DOHH2 (cell line): ENCODE measurements around the gene NTF4.

Experiments used
- H3F3A ChIP-seq: fragments of 200-600 bp; sonication (generic), shearing (Covaris generic); 2 replicates; pipeline ENCODE4 v1.6.0; 2016; ENCODE audit warnings: antibody characterized with exemption, mild to moderate bottlenecking; ENCODE audit not compliant: control insufficient read depth, insufficient read depth
- H3K27ac ChIP-seq: fragments of 200-600 bp; sonication (generic); 2 replicates; pipeline ENCODE4 v1.5.1; 2014; ENCODE audit warnings: low read depth, mild to moderate bottlenecking, low read length, moderate library complexity
- H3K27me3 ChIP-seq: fragments of 200-600 bp; sonication (generic); 2 replicates; pipeline ENCODE4 v1.6.1; 2014; ENCODE audit warnings: mild to moderate bottlenecking, low read length, mixed read lengths; ENCODE audit not compliant: control insufficient read depth
- H3K36me3 ChIP-seq: fragments of 200-600 bp; sonication (generic); 2 replicates; pipeline ENCODE4 v1.6.1; 2014; ENCODE audit warnings: mild to moderate bottlenecking, low read length, moderate library complexity, mixed read lengths; ENCODE audit not compliant: control insufficient read depth
- H3K4me1 ChIP-seq: fragments of 200-600 bp; sonication (generic); 2 replicates; pipeline ENCODE4 v1.6.1; 2014; ENCODE audit warnings: mild to moderate bottlenecking, low read length, mixed read lengths; ENCODE audit not compliant: control insufficient read depth
- H3K4me2 ChIP-seq: fragments of 200-600 bp; sonication (generic); 2 replicates; pipeline ENCODE4 v1.6.0; 2014; ENCODE audit warnings: mild to moderate bottlenecking, low read length, moderate library complexity
- H3K4me3 ChIP-seq: fragments of 200-600 bp; sonication (generic); 2 replicates; pipeline ENCODE4 v1.5.1; 2014; ENCODE audit warnings: mild to moderate bottlenecking, low read length, mixed read lengths
- H3K79me2 ChIP-seq: fragments of 200-600 bp; sonication (generic); 2 replicates; pipeline ENCODE4 v1.6.1; 2014; ENCODE audit warnings: mild to moderate bottlenecking, low read length, mixed read lengths; ENCODE audit not compliant: control insufficient read depth
- H3K9me2 ChIP-seq: fragments of 200-600 bp; sonication (generic); replicated peaks from 2 replicates; pipeline ENCODE4 v1.6.1; 2014; ENCODE audit warnings: mild to moderate bottlenecking, low read length, mixed read lengths; ENCODE audit not compliant: control insufficient read depth
- H3K9me3 ChIP-seq: fragments of 200-600 bp; sonication (generic); 2 replicates; pipeline ENCODE4 v1.6.1; 2014; ENCODE audit warnings: antibody characterized with exemption, low read length, mixed read lengths; ENCODE audit not compliant: control insufficient read depth, insufficient read depth
- H4K20me1 ChIP-seq: fragments of 200-600 bp; sonication (generic); 2 replicates; pipeline ENCODE4 v1.6.0; 2014; ENCODE audit warnings: low read depth, mild to moderate bottlenecking, antibody characterized with exemption, low read length, moderate library complexity; ENCODE audit not compliant: control insufficient read depth, insufficient read depth
- EZH2phosphoT487 ChIP-seq: fragments of 200-600 bp; sonication (generic); IDR thresholded peaks from 2 replicates; pipeline ENCODE4 v1.6.1; 2017; ENCODE audit warnings: borderline replicate concordance, mild to moderate bottlenecking, antibody characterized with exemption, low read length, moderate library complexity, mixed read lengths
- TF ChIP-seq, protein P1 (sequence below): fragments of 200-600 bp; sonication (generic); IDR thresholded peaks from one replicate; pipeline ENCODE4 v1.5.1; 2014; ENCODE audit warnings: antibody characterized with exemption, mild to moderate bottlenecking, low read depth, low read length; ENCODE audit not compliant: poor library complexity, severe bottlenecking

The NTF4 gene, protein sequence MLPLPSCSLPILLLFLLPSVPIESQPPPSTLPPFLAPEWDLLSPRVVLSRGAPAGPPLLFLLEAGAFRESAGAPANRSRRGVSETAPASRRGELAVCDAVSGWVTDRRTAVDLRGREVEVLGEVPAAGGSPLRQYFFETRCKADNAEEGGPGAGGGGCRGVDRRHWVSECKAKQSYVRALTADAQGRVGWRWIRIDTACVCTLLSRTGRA

DNA sequence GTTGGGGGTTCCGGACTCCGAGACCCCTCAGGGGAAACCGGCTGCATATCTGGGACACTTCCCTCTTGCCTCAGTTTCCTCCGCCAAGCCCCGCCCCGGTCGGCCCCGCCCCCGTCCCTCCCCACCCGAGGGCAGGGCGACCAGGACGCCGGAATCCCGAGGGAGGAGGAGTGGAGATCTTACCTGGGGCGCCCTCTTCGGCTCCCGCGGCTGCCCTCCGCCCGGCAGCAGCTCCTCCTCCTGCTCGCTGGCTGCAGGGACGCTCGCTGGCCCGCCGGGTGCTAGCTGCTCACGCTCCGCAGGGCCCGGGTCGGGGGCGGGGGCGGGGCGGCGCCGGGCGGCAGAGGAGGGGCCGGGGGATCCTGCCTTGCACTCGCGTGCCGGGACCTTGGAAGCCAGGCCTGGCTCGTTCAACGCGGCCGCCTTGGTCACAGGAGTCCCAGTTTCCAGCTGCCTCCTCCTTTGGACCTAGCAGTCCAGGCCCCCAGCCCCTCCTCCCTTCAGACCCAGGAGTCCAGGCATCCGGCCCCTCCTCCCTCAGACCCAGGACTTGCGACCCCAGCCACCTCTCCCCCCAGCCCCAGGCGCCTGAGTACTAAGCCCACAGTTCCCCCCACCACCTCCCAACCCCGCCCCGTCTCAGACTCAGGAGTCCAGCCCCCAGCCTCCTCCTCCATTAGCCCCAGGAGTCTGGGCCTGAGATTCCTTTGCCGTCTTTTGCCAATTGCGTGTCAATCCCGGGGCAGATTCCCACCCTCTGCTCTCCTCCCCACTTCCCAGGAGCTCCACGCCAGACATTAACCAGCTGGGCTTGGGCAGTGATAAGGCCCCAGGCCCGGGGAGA lies at the start of gene NTF4:
NTF4 (minus strand) TSS at position 51 of the 844 bp plus-strand sequence. CDS start 2,821 bp downstream, outside the sequence.
- H3K9me2 ChIP-seq, result no peaks in the 10 kb centered on the region
- peaks cover 45% of the 10 kb centered on the region for H3K27me3 ChIP-seq
- H3K9me3 ChIP-seq, result no peaks in the 10 kb centered on the region
- H3K36me3 ChIP-seq, result no peaks in the 10 kb centered on the region
- H3K27ac ChIP-seq, result no peak within 1 kb of the TSS
- 0 out of 2 replicates have a peak within 1 kb of the TSS, but pooled peaks have one; percentile 11 for H3K4me2 ChIP-seq
- no peak within 1 kb of the TSS for H3K4me3 ChIP-seq
- H3K79me2 ChIP-seq, result no peaks in the 10 kb centered on the region
- no peaks in the 10 kb centered on the region for H3K4me1 ChIP-seq
- H3F3A ChIP-seq, result no peaks in the 10 kb centered on the region
- TF ChIP-seq, protein P1, sequence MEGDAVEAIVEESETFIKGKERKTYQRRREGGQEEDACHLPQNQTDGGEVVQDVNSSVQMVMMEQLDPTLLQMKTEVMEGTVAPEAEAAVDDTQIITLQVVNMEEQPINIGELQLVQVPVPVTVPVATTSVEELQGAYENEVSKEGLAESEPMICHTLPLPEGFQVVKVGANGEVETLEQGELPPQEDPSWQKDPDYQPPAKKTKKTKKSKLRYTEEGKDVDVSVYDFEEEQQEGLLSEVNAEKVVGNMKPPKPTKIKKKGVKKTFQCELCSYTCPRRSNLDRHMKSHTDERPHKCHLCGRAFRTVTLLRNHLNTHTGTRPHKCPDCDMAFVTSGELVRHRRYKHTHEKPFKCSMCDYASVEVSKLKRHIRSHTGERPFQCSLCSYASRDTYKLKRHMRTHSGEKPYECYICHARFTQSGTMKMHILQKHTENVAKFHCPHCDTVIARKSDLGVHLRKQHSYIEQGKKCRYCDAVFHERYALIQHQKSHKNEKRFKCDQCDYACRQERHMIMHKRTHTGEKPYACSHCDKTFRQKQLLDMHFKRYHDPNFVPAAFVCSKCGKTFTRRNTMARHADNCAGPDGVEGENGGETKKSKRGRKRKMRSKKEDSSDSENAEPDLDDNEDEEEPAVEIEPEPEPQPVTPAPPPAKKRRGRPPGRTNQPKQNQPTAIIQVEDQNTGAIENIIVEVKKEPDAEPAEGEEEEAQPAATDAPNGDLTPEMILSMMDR, result no peak
- TF ChIP-seq EZH2phosphoT487, result no peak
- H4K20me1 ChIP-seq, result no peaks in the 10 kb centered on the region

DNA sequence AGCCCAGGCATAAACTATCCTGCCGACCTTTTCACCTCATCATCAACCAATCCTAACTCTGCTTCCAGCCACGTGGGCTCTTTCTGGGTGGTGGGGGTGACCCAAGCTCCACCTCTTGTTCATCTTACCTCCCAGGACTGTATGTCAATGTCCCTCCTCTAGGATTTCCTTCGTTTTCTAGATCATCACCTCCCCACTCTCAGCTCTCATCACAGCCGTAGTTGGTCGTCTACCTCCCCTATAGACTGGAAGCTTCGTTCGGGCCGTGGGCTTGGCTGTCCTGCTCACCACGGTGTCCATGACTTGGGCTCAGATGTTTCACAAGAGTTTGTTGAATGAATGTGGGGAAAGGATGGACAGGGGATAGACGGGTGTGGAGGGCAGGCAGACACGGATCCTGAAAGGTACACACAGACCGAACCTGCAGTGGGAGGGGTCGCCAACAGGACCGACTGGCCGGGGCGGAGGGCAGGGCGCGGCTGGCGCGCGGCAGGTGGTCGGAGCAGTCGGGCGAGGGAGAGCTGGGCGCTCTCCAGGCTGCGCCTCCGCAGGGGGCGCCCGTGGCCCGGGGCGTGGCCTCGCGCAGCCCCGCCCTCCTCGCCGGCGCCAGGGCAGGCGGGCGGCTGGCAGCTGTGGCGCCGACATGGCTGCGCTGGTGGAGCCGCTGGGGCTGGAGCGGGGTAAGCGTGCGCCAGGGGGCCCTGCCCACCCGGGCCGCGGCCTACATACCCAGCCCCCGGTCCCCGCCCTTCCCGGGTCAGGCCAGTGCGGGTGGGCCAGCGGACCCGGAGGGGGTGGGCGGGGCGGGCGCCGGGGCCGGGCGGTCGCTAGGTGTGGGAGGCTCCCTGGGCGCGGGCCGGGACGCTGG lies 49.4 kb upstream of the NTF4 start, which contains the start of gene LIN7B:
LIN7B (plus strand) TSS at position 609 of the 868 bp plus-strand sequence; CDS start at position 644, 35 bp downstream.
- H3K79me2 ChIP-seq, result no peaks in the 10 kb centered on the region
- H3K27me3 ChIP-seq, result no peaks in the 10 kb centered on the region
- H3K27ac ChIP-seq, result no peak within 1 kb of the TSS
- H3K36me3 ChIP-seq, result peaks cover 7% of the 10 kb centered on the region
- H3K4me1 ChIP-seq, result peaks cover 26% of the 10 kb centered on the region
- H4K20me1 ChIP-seq, result no peaks in the 10 kb centered on the region
- H3F3A ChIP-seq, result peaks cover 22% of the 10 kb centered on the region
- H3K9me3 ChIP-seq, result no peaks in the 10 kb centered on the region
- TF ChIP-seq, protein P1, result peak; percentile 59
- no peak for TF ChIP-seq EZH2phosphoT487
- H3K4me3 ChIP-seq, result peak within 1 kb of the TSS; percentile 73
- H3K4me2 ChIP-seq, result peak within 1 kb of the TSS; percentile 89
- H3K9me2 ChIP-seq, result no peaks in the 10 kb centered on the region

DNA sequence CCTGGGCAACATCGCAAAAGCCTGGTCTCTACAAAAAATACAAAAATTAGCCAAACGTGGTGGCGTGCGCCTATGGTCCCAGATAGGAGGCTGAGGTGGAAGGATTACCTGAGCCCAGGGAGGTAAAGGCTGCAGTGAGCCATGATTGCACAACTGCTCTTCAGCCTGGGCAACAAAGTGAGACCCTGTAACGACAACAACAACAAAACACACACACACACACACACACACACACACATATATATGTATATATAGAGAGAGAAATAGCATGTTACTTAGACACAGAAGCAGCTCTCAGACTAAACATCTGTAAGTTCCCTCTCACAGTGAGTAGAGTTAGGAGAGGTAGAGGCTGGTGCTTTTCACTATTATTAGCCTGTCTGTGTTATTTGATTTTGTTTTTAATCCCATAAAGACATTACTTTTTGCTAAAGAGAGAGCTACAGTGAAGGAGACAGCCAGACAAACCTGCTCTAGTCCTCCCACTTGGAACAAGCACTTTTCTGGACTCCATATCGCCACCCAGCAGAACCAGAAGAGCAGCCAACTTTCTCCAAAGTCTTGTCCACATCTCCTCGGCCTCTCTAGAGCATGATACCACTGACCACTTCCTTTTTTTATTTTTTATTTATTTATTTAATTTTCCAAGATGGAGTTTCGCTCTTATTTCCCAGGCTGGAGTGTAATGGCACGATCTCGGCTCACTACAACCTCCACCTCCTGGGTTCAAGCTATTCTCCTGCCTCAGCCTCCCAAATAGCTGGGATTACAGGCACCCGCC lies 46.8 kb upstream of the NTF4 start:
- H3K4me1 ChIP-seq, result peaks cover 14% of the 10 kb centered on the region
- no peak overlapping the region for H3K4me2 ChIP-seq
- H3K36me3 ChIP-seq, result peaks cover 33% of the 10 kb centered on the region
- TF ChIP-seq, protein P1, result no peak
- no peak for TF ChIP-seq EZH2phosphoT487
- no peak overlapping the region for H3K27ac ChIP-seq
- H3F3A ChIP-seq, result peaks cover 27% of the 10 kb centered on the region
- H4K20me1 ChIP-seq, result peaks cover 14% of the 10 kb centered on the region
- H3K9me3 ChIP-seq, result no peaks in the 10 kb centered on the region
- no peaks in the 10 kb centered on the region for H3K9me2 ChIP-seq
- no peaks in the 10 kb centered on the region for H3K79me2 ChIP-seq
- no peaks in the 10 kb centered on the region for H3K27me3 ChIP-seq
- no peak overlapping the region for H3K4me3 ChIP-seq
